Head of caudate nucleus (tissue), 42 donors: ENCODE measurements around the gene SLC22A2.
"Not testable (repeated sequence)": the region's sequence is repeated elsewhere in the genome, so short reads cannot be mapped to it uniquely, and the experiment has no call there.

Experiments used
- DNase-seq, 42 donors: peaks; one replicate each; pipeline versions ENCODE4 v3.0.0 to v3.0.0-alpha.2; 2020 to 2021; ENCODE audit warnings: mixed read lengths in 7 of 42
- intact Hi-C: fragments of 100-400 bp; cut with DNase I; formaldehyde crosslinking; loops from one replicate; pipeline ENCODE4 v1.15.0; 2022

Gene SLC22A2

GRCh38 chr6:160254467-160255312 lies 3.9 kb downstream of the SLC22A2 start:
- no peak for DNase-seq
- intact Hi-C loops = no loop called here

DNA sequence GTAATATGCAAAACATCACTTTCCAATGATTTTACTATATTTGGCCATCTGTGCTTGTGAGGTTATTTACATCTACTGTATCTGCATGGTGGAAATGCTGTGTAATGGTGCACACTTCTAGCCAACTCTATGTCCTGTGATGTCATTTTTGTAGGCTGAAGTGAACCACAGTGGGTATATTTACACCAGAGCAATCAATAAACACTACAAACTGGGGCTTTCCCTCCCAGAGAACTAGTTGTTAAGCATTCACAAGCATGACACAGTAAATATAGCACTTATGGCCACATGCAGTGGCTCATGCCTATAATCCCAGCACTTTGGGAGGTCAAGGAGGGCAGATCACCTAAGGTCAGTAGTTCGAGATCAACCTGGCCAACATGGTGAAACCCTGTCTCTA lies 4.9 kb downstream of the SLC22A2 start:
- intact Hi-C loops = no loop called here
- no peak for DNase-seq

GRCh38 chr6:160253292-160253691 lies 5.3 kb downstream of the SLC22A2 start:
- no peak for DNase-seq
- intact Hi-C loops = no loop called here

- intact Hi-C loops = no loop called here
- DNase-seq = no peak
Measured at GRCh38 chr6:160252073-160252813, 6.4 kb downstream of the SLC22A2 start.

- no peak for DNase-seq
- intact Hi-C loops = no loop called here
Measured at GRCh38 chr6:160249671-160250070, 8.9 kb downstream of the SLC22A2 start.

DNA sequence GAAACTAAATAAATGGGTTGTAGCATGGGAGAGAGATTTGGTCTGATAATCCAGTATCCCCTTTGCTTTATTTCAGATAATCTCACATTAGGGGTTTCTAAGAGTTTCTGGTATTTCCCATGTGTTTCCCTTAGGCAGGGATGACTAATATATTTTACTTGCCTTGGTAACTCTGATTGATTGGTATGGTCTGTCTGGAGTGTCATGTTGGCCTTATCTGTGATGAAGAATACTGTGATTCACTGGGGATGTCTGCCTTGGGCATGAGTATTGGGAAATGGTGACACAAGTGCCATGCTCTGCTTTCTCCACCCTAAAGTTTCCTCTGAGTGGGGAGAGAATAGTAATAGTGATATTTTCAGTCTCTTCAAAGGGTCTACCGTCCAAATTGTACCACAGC lies 10.1 kb downstream of the SLC22A2 start:
- no peak for DNase-seq
- intact Hi-C loops = no loop called here

DNA sequence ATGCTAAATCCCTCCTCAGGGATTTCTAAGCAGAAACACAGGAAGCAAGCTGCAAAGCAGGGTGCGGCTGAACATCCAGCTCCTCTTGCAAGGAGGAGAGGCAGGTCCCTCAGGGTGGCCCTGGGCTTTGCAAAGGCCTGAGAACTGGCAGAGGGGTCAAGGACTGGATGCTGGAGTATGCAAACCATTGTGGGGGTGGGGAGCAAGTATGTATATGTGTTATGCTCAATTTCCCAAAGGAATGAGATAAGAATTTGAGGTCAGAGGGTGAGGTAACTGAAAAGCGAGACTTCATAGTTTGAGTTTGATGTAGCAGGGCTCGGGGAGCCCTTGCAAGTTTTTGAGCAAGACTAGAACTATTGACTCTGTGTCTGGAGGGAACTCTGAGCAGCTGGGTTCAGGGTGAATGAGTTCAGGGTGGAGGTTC lies 11.2 kb downstream of the SLC22A2 start:
- intact Hi-C loops = no loop called here
- no peak for DNase-seq

- intact Hi-C loops = no loop called here
Measured at GRCh38 chr6:160240691-160241084, 17.9 kb downstream of the SLC22A2 start.

GRCh38 chr6:160239929-160240690 lies 18.5 kb downstream of the SLC22A2 start:
- intact Hi-C loops = no loop called here
- DNase-seq = no peak

More at GRCh38 chr6:160240691-160241084, 17.9 kb downstream of the SLC22A2 start:
- DNase-seq = no peak

DNA sequence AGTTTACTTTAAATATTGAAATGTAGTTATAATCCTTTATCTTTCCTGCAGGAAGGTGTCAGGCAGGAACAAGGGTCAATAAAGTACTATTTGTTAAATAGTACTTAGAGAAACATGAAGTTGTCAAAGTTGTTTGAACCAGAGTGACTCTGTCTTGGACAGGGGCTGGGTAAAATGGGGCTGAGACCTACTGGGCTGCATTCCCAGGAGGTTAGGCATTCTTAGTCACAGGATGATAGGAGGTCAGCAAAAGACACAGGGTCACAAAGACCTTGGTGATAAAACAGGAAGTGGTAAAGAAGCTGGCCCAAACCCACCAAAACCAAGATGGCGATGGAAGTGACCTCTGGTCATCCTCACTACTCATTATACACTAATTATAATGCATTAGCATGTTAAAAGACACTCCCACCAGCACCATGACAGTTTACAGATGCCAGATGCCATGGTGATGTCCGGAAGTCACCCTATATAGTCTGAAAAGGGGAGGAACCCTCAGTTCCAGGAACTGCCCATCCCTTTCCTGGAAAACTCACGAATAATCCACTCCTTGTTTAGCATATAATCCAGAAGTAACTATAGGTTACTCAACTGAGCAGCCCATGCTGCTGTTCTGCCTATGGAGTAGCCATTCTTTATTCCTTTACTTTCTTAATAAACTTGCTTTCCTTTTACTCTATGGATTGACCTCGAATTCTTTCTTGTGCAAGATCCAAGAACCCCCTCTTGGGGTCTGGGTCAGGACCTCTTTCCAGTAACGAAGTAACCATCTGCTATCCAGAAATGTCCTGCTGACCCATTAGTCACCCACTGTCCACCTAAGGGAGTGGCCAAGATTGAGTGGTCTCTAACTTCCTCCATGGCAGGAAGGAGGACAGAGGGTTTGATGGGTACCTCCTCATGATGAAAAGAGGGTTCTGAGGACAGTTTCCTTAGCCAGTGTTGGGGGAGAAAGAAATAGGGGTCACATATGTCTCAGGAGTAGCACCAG lies 19.6 kb downstream of the SLC22A2 start:
- intact Hi-C loops = no loop called here
- DNase-seq = no peak

GRCh38 chr6:160238278-160238711 lies 20.3 kb downstream of the SLC22A2 start:
- intact Hi-C loops = no loop called here

DNA sequence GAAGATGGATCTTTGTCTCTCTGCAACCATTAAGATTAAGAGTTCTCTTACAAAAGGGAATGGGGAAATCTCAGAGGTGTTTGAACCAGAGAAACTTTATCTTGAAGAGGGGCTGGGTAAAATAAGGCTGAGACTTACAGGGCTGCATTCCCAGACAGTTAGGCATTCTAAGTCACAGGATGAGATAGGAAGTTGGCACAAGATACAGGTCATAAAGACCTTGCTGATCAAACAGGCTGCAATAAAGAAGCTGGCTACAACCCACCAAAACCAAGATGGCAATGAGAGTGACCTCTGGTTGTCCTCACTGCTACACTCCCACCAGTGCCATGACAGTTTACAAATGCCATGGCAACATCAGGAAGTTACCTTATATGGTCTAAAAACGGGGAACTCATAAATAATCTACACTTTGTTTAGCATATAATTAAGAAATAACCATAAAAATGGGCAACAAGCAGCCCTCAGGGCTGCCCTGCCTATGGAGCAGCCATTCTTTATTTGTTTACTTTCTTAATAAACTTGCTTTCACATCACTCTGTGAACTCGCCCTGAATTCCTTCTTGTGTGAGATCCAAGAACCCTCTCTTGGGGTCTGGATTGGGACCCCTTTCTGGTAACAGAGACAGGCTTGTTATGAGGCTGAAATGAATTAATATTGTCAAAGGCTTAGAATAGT lies 20.9 kb downstream of the SLC22A2 start:
- DNase-seq, intact Hi-C loops: not testable (repeated sequence)

More at GRCh38 chr6:160238278-160238711, 20.3 kb downstream of the SLC22A2 start:
- DNase-seq = no peak

- DNase-seq, intact Hi-C loops: not testable (repeated sequence)
Measured at GRCh38 chr6:160236235-160236872, 22.3 kb downstream of the SLC22A2 start.

DNA sequence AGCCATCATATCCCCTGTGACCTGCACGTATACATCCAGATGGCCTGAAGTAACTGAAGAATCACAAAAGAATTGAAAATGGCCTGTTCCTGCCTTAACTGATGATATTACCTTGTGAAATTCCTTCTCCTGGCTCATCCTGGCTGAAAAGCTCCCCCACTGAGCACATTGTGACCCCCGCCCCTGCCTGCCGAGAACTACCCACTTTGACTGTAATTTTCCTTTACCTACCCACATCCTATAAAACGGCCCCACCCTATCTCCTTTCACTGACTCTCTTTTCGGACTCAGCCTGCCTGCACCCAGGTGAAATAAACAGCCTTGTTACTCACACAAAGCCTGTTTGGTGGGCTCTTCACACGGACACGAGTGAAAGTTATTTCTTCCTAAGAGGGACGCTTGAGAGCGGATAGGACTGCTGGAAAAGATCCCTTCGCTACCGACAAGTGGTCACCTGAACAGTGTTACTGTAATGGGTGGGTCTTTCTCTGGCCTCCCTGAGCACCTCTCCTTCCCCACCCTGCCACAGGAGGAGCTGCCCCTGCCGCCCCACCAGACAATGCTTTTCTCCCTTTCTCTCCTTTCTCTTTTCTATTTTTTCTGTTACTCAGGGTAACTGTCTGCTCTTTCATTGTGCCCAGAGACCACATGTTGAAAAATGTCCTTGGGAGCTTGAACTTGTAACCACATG lies 24.5 kb downstream of the SLC22A2 start:
- intact Hi-C loops, DNase-seq: not testable (repeated sequence)

- DNase-seq = no peak
- intact Hi-C loops = no loop called here
Measured at GRCh38 chr6:160227769-160228161, 30.9 kb downstream of the SLC22A2 start.

DNA sequence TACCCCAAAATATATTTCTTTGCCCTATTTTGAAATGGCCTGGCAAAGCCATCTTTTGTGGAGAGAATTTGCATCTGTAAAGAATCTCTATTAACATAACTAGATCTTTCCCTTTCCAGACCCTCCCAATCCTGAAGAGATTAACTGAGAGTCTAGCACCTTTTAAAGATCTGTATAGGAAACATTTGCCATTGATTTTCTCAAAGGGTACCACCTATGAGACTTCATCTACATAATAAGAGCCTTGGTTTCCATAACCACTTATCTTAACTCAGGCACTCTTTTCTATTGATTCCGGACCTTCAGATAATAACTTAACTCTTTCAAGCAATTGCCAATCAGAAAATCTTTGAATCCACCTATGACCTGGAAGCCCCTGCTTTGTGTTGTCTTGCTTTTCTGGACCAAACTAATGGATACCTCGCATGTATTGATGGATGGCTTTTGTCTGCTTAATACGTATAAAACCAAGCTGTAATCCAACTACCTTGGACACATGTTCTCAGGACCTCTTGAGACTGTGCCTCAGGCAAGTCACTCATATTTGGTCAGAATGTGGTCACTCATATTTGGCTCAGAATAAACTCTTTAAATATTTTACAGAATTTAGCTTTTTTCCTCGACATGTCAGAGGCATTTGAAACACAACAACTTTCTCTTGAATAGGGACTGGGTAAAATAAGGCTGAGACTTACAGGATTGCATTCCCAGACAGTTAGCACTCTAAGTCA lies 31.4 kb downstream of the SLC22A2 start:
- DNase-seq = no peak
- intact Hi-C loops = no loop called here
